LoVo (cell line): ENCODE results near the gene FOXD1.
"Not testable (repeated sequence)": the region's sequence is repeated elsewhere in the genome, so short reads cannot be mapped to it uniquely, and the experiment has no call there.

Experiments
- DNase-seq: peaks from one replicate; pipeline ENCODE4 v3.0.0-alpha.2; 2016; ENCODE audit warnings: low spot score

The FOXD1 gene

GRCh38 chr5:73417303-73418034 lies 31.1 kb downstream of the FOXD1 start:
- no peak for DNase-seq

DNA sequence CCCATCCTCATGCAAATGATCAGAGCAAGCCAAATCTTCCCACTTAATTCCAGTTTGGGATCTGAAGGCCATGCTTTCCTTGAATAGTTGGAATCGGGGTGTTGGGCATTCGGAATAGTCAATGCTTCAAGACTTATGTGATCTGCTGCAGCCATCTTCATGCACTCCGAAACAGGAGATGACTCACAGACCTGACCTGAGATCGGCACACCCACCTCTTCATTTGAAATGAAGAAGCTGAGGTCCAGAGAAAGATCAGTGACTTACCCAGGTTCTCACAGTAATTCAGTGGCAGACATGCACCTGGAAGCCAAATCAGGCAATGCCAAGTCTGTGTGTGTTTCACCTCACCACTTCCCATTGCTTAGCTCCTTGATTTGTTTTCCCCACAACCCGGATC lies 33.0 kb downstream of the FOXD1 start:
- no peak for DNase-seq

DNA sequence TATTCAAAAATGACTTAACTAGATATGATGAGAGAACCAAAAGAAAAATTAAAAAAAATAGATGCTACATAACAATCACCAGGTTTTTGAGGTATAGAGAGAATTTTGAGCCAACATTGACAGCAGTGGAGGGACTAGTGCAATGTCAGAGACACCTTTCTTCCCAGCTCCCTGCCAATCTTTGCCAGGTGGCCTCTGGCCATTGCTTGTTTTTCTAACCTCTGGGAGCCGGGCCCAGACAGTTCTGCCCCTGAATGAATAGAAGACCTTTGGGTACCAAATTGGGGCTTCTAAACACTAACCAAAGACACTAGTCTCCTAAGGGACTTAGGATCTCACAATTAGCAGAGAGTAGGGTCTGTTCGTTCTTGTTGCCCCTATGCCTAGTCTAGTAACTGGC lies 33.4 kb downstream of the FOXD1 start:
- no peak for DNase-seq

DNA sequence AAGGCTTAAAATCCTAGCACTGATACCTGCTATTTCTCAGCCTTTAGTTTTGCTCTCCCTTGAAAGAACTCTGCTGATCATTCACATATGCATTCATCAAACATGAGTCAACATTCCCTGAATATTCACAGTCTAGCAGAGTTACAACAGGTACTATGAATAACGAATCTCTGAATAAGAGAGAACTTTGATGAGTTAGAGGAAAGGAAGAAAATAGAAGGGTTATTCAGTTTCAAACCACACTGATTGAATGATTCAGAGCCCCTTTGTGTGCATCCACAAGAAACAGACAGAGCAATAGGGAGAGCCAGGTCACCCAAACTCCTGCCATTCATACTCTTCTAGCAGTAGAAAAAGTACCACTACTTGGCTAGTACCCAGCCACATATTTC lies 36.0 kb downstream of the FOXD1 start:
- no peak for DNase-seq

GRCh38 chr5:73411936-73412596 lies 36.5 kb downstream of the FOXD1 start:
- DNase-seq, result no peak

GRCh38 chr5:73409927-73410326 lies 38.6 kb downstream of the FOXD1 start:
- DNase-seq, result not testable (repeated sequence)

DNA sequence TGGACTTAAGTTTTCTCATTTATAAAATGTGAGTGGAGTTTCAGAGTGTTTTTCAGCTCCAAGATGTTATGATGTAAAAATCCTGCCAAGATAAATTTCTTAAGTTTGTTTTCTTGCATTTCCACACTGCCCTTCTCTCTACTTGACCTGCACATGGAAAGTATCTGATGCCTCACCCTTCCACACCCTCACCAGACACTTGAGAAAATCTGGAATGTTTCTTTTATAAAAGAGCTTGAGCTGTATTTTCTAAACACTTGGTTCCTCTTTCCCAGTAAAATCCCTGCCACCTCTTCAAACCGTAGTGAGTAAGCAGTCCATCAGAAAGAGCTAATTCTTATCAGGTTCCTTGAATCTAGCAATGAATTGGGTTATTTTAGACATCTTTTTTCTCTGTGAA lies 42.9 kb downstream of the FOXD1 start:
- no peak for DNase-seq

DNA sequence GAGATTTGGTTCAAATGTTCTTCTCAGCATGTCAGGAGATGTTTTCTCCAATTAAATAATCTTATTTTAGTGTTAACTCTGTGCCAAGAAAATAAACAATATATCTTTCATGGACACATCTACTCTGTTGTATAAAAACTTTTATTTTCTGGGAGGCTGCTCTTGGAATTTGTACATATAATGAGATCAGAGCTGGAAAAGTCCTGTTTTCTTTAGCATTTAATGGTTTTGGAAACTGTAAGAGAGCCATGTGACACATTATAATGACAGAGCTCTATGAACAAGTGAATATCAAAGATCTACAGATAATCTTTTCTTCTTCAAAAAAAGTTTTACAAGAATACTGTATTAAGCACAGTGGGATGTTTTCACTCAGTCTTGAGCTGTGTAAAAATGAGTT lies 48.8 kb downstream of the FOXD1 start:
- DNase-seq, result no peak
